GM12878 (cell line): ENCODE measurements around the gene MAML2. TPM values are rescaled to one million over a fixed set of nuclear protein-coding genes. Genes with fewer than 3 reads are reported as not detected.

Experiments used
- ATAC-seq: fragments of 200-7000 bp; cut with Tn5 transposase; 3 replicates; pipeline ENCODE4 v1.9.1; 2020; ENCODE audit warnings: mild to moderate bottlenecking, moderate library complexity
- BruUV-seq: library from RNA; stranded (reverse); fragments of 400-500 nt; replicated peaks from 2 replicates; lab custom pipeline; 2021; lab: Mats Ljungman, UMichigan
- CTCF ChIA-PET: fragments of 300-600 bp; sonication (Branson Sonifier 250); formaldehyde crosslinking; extraction: SDS; loops from one replicate; lab custom pipeline; 2021; ENCODE audit warnings: inconsistent platforms; lab: Yijun Ruan, JAX
- POLR2A ChIA-PET: fragments of 350-600 bp; formaldehyde crosslinking; extraction: SDS; loops from one replicate; lab custom pipeline; 2021; ENCODE audit warnings: inconsistent platforms; lab: Charles Lee
- RAD21 ChIA-PET: fragments of 300-600 bp; sonication (Branson Sonifier 250); formaldehyde crosslinking; loops from one replicate; lab custom pipeline; 2023; ENCODE audit warnings: antibody characterized with exemption; ENCODE audit not compliant: unreplicated experiment; lab: Charles Lee
- SMC1A ChIA-PET: fragments of 300-600 bp; sonication (Branson Sonifier 250); formaldehyde crosslinking; loops from one replicate; lab custom pipeline; 2023; ENCODE audit not compliant: unreplicated experiment, uncharacterized antibody; lab: Charles Lee
- DNase-seq: peaks from one replicate; pipeline ENCODE4 v3.0.0-alpha.2; 2011; ENCODE audit warnings: low read depth, low spot score
- FAIRE-seq: peaks from 3 replicates; lab custom pipeline; 2011; peaks lifted over from hg19 to GRCh38; lab: Jason Lieb, UNC
- H2AFZ ChIP-seq: 2 replicates; pipeline ENCODE4 v1.6.0; 2011; ENCODE audit warnings: low read depth, low read length, control low read depth; ENCODE audit not compliant: control insufficient read depth
- H3K27ac ChIP-seq: 2 replicates; pipeline ENCODE4 v1.5.1; 2011; ENCODE audit warnings: control low read depth; ENCODE audit not compliant: control insufficient read depth, insufficient read depth
- H3K27me3 ChIP-seq, 2 experiments: replicated peaks in 1 of 2; 2 replicates each; pipeline versions ENCODE4 v1.6.0 to v1.6.1; 2011; ENCODE audit warnings: low read length in 1 of 2; ENCODE audit not compliant: control insufficient read depth in 2 of 2, insufficient read depth in 2 of 2
- H3K36me3 ChIP-seq, 2 experiments: 2 replicates each; pipeline ENCODE4 v1.5.1; 2011; ENCODE audit warnings: low read length in 1 of 2; ENCODE audit not compliant: control insufficient read depth in 2 of 2, insufficient read depth in 2 of 2
- H3K4me1 ChIP-seq: 2 replicates; pipeline ENCODE4 v1.6.1; 2011; ENCODE audit warnings: mild to moderate bottlenecking, low read length, moderate library complexity, mixed read lengths; ENCODE audit not compliant: control insufficient read depth, insufficient read depth
- H3K4me2 ChIP-seq: 2 replicates; pipeline ENCODE4 v1.6.0; 2011; ENCODE audit warnings: control low read depth; ENCODE audit not compliant: control insufficient read depth, insufficient read depth
- H3K4me3 ChIP-seq: fragments of 200-600 bp; sonication (generic); 2 replicates; pipeline ENCODE4 v1.5.1; 2016
- H3K79me2 ChIP-seq: 2 replicates; pipeline ENCODE4 v1.6.0; 2011; ENCODE audit warnings: low read length; ENCODE audit not compliant: control insufficient read depth, insufficient read depth
- H3K9ac ChIP-seq: 2 replicates; pipeline ENCODE4 v1.8.0; 2011; ENCODE audit warnings: low read length, control low read depth, mixed read lengths; ENCODE audit not compliant: control insufficient read depth, insufficient read depth
- H3K9me3 ChIP-seq: replicated peaks from 3 replicates; pipeline ENCODE4 v1.5.1; 2011; ENCODE audit warnings: mild to moderate bottlenecking, low read length; ENCODE audit not compliant: control insufficient read depth, insufficient read depth
- H4K20me1 ChIP-seq: 2 replicates; pipeline ENCODE4 v1.6.0; 2011; ENCODE audit not compliant: control insufficient read depth, insufficient read depth
- BACH1 ChIP-seq: fragments of 450-650 bp; IDR thresholded peaks from 2 replicates; pipeline ENCODE4 v1.6.1; 2017; ENCODE audit warnings: mild to moderate bottlenecking, borderline replicate concordance
- CBX5 ChIP-seq: sonication (generic); IDR thresholded peaks from 2 replicates; pipeline ENCODE4 v1.6.1; 2016; ENCODE audit warnings: low read depth, moderate library complexity, mild to moderate bottlenecking, inconsistent platforms
- HDGF ChIP-seq: fragments of 450-650 bp; IDR thresholded peaks from 2 replicates; pipeline ENCODE4 v1.6.1; 2016; ENCODE audit warnings: antibody characterized with exemption
- NFYA ChIP-seq: IDR thresholded peaks from 2 replicates; pipeline ENCODE4 v1.6.1; 2011; ENCODE audit warnings: low read depth, mild to moderate bottlenecking, low read length, improper control_type of control experiment, borderline replicate concordance
- NFYB ChIP-seq: IDR thresholded peaks from 2 replicates; pipeline ENCODE4 v1.6.1; 2011; ENCODE audit warnings: low read depth, mild to moderate bottlenecking, low read length, improper control_type of control experiment, moderate library complexity; ENCODE audit not compliant: insufficient read depth
- POU2F2 ChIP-seq: IDR thresholded peaks from 3 replicates; pipeline ENCODE4 v1.6.1; 2011; ENCODE audit warnings: low read depth, mild to moderate bottlenecking, low read length, borderline replicate concordance
- PRDM15 ChIP-seq: fragments of 450-650 bp; formaldehyde crosslinking; IDR thresholded peaks from 2 replicates; pipeline ENCODE4 v1.4.0; 2020; ENCODE audit warnings: mild to moderate bottlenecking, moderate library complexity
- SIN3A ChIP-seq: IDR thresholded peaks from 2 replicates; pipeline ENCODE4 v1.6.1; 2012; ENCODE audit warnings: low read depth, low read length, improper control_type of control experiment
- ZBTB11 ChIP-seq: fragments of 450-650 bp; formaldehyde crosslinking; IDR thresholded peaks from 2 replicates; pipeline ENCODE4 v1.5.0; 2022; ENCODE audit warnings: mild to moderate bottlenecking, missing genetic modification characterization
- ZNF687 ChIP-seq: fragments of 450-650 bp; IDR thresholded peaks from 2 replicates; pipeline ENCODE4 v1.6.1; 2017; ENCODE audit warnings: mild to moderate bottlenecking, moderate library complexity
- WGBS: methylation state at CpG from one replicate; pipeline ENCODE4 v1.1.6; 2016; ENCODE audit warnings: low lambda C conversion rate; ENCODE audit not compliant: insufficient replicate concordance, insufficient coverage; ENCODE audit errors: missing lambda C conversion rate; 5-methylcytosine and 5-hydroxymethylcytosine counted together
- in situ Hi-C: fragments of 300-500 bp; cut with MboI; formaldehyde crosslinking; loops from 9 replicates; pipeline ENCODE4 v1.14.3; 2018; ENCODE audit warnings: mixed read lengths
- intact Hi-C: fragments of 100-400 bp; cut with micrococcal nuclease; formaldehyde crosslinking; loops from one replicate; pipeline ENCODE4 v1.14.2; 2022; ENCODE audit not compliant: unreplicated experiment
- polyA plus RNA-seq, 11 experiments: library from polyadenylated mRNA; depleted of rRNA in 4 of 11; unstranded in 6 of 11; stranded (reverse) in 5 of 11; fragments of >200 nt; fragmentation: Nextera tagmentation in 4 of 11; fragmentation: Illumina TruSeq in 1 of 11; extraction: Ambion mirVana in 4 of 11; extraction: Trizol in 1 of 11; gene quantifications; 1 replicate in 1 of 11; 2 replicates in 10 of 11; pipeline versions ENCODE4 v1.2.1 to v1.2.3, GENCODE V29; 2011 to 2016; ENCODE audit warnings: inconsistent platforms in 2 of 11, missing spikeins in 2 of 11, low read depth in 1 of 11
- total RNA-seq, 4 experiments: library from RNA; depleted of rRNA in 3 of 4; stranded (reverse); fragments of >200 nt in 3 of 4; fragmentation: Illumina TruSeq in 1 of 4; extraction: Trizol in 1 of 4; gene quantifications; 2 replicates each; pipeline versions ENCODE4 v1.2.1 to v1.2.3, GENCODE V29; 2013 to 2021

MAML2 gene
- total and polyA plus RNA-seq, 10 of the 15 experiments (the other 5 are each of a cell fraction or from before 2014, with no cell fraction given), result 2.5 to 15.1 (median 12.0) TPM

- TF ChIP-seq POU2F2, result no peak
- no peak for TF ChIP-seq NFYA
- TF ChIP-seq NFYB, result no peak
- no peak for TF ChIP-seq CBX5
Measured at GRCh38 chr11:96178887-96179279, 164.1 kb downstream of the MAML2 start (continued).

GRCh38 chr11:96178049-96178886 lies 164.7 kb downstream of the MAML2 start:
- no peak for DNase-seq
- ChIA-PET POLR2A (no interaction called here), SMC1A (interaction anchor here (0.9 to 1.1 kb wide), 2 partner anchors 15 to 159 kb away, joined by 3 read pairs; no protein-coding TSS in a partner anchor), CTCF (no interaction called here), RAD21 (no interaction called here)
- ATAC-seq, result no peak
- no peak overlapping the region for H2AFZ ChIP-seq
- no peaks in the 10 kb centered on the region; the same call in 2 of the 3 replicates for H3K9me3 ChIP-seq
- no peak for FAIRE-seq
- no peak overlapping the region for H3K27ac ChIP-seq
- peaks cover 0 to 2% of the 10 kb centered on the region in 2 experiments; a peak in 1 of 4 replicates for H3K36me3 ChIP-seq
- intact Hi-C loops, result no loop called here
- in situ Hi-C loops, result no loop called here
- no peak overlapping the region for H3K9ac ChIP-seq
- BruUV-seq, result no TSS peak
- H3K4me2 ChIP-seq, result no peak overlapping the region
- 99% methylated on average over 12 of the region's 12 CpGs for WGBS
- peaks cover 13% of the 10 kb centered on the region for H3K4me1 ChIP-seq
- no peaks in the 10 kb centered on the region for H3K27me3 ChIP-seq
- no peak overlapping the region for H3K4me3 ChIP-seq
- no peaks in the 10 kb centered on the region for H4K20me1 ChIP-seq
- H3K79me2 ChIP-seq, result peaks cover 1% of the 10 kb centered on the region; the same call in 1 of the 2 replicates
- TF ChIP-seq ZNF687, result no peak
- no peak for TF ChIP-seq SIN3A
- TF ChIP-seq HDGF, result no peak
- TF ChIP-seq BACH1, result no peak
- TF ChIP-seq PRDM15 (CRISPR knock-in tag), result no peak
- TF ChIP-seq ZBTB11, result no peak
